Neural progenitor cell (in vitro differentiated cells): ENCODE measurements around the gene TEX26. TPM values are rescaled to one million over a fixed set of nuclear protein-coding genes. Genes with fewer than 3 reads are reported as not detected.
A peak's percentile ranks its signal among the peaks of the same experiment; 100 is the strongest.

ENCODE experiments used
- DNase-seq: peaks from one replicate; pipeline ENCODE4 v3.0.0-alpha.2; 2016; ENCODE audit warnings: low spot score
- H2AFZ ChIP-seq: fragments of 200-600 bp; sonication (generic); replicated peaks from 2 replicates; pipeline ENCODE4 v1.6.1; 2016; ENCODE audit warnings: antibody characterized with exemption
- H3F3A ChIP-seq: fragments of 200-600 bp; sonication (generic); 2 replicates; pipeline ENCODE4 v1.6.1; 2016; ENCODE audit warnings: antibody characterized with exemption, low read depth
- H3K27ac ChIP-seq: fragments of 200-600 bp; sonication (generic); 2 replicates; pipeline ENCODE4 v1.5.1; 2016; ENCODE audit warnings: mild to moderate bottlenecking
- H3K27me3 ChIP-seq: fragments of 200-600 bp; sonication (generic); 2 replicates; pipeline ENCODE4 v1.6.1; 2016; ENCODE audit warnings: mild to moderate bottlenecking, moderate library complexity
- H3K36me3 ChIP-seq: fragments of 200-600 bp; sonication (generic); 2 replicates; pipeline ENCODE4 v1.5.1; 2016
- H3K4me1 ChIP-seq: fragments of 200-600 bp; sonication (generic); 2 replicates; pipeline ENCODE4 v1.6.1; 2016; ENCODE audit warnings: mixed run types
- H3K4me2 ChIP-seq: fragments of 200-600 bp; sonication (generic); 2 replicates; pipeline ENCODE4 v1.6.1; 2016
- H3K4me3 ChIP-seq: fragments of 200-600 bp; sonication (generic); 2 replicates; pipeline ENCODE4 v1.5.1; 2016
- H3K79me2 ChIP-seq: fragments of 200-600 bp; sonication (generic); 2 replicates; pipeline ENCODE4 v1.6.1; 2016; ENCODE audit warnings: low read depth
- H3K9ac ChIP-seq: fragments of 200-600 bp; sonication (generic); 2 replicates; pipeline ENCODE4 v1.6.1; 2016
- H3K9me3 ChIP-seq: fragments of 200-600 bp; sonication (generic); 2 replicates; pipeline ENCODE4 v1.5.1; 2016; ENCODE audit warnings: low read depth
- H4K20me1 ChIP-seq: fragments of 200-600 bp; sonication (generic); 2 replicates; pipeline ENCODE4 v1.6.1; 2016; ENCODE audit warnings: low read depth
- H3K27ac Mint-ChIP-seq: 3 replicates; pipeline ENCODE4 v1.8.0; 2021; ENCODE audit warnings: mixed read lengths
- H3K27me3 Mint-ChIP-seq: 2 replicates; pipeline ENCODE4 v1.8.0; 2022; ENCODE audit warnings: low read depth, mild to moderate bottlenecking, inconsistent platforms, moderate library complexity, mixed read lengths; ENCODE audit not compliant: insufficient read depth
- H3K36me3 Mint-ChIP-seq: 3 replicates; pipeline ENCODE4 v1.8.0; 2021; ENCODE audit warnings: mixed read lengths
- H3K4me1 Mint-ChIP-seq: 3 replicates; pipeline ENCODE4 v1.8.0; 2021; ENCODE audit warnings: mixed read lengths
- H3K4me3 Mint-ChIP-seq: 3 replicates; pipeline ENCODE4 v1.8.0; 2021; ENCODE audit warnings: mild to moderate bottlenecking, moderate library complexity, mixed read lengths
- H3K9me3 Mint-ChIP-seq: 3 replicates; pipeline ENCODE4 v1.8.0; 2020; ENCODE audit warnings: mixed read lengths
- EZH2 ChIP-seq: fragments of 200-600 bp; sonication (generic); IDR thresholded peaks from 2 replicates; pipeline ENCODE4 v1.6.1; 2017; ENCODE audit warnings: antibody characterized with exemption, mild to moderate bottlenecking, moderate library complexity
- EZH2phosphoT487 ChIP-seq: fragments of 200-600 bp; sonication (generic); IDR thresholded peaks from 2 replicates; pipeline ENCODE4 v1.6.1; 2017; ENCODE audit warnings: antibody characterized with exemption
- total RNA-seq: library from RNA; depleted of rRNA; stranded (reverse); fragments of >200 nt; gene quantifications from 2 replicates; pipeline ENCODE4 v1.2.3, GENCODE V29; 2015; ENCODE audit warnings: low replicate concordance
- TF ChIP-seq, protein P1 (sequence below): fragments of 200-600 bp; sonication (generic); IDR thresholded peaks from 2 replicates; pipeline ENCODE4 v1.5.1; 2017; ENCODE audit warnings: antibody characterized with exemption, mild to moderate bottlenecking

The TEX26 gene
- total RNA-seq, 1 donor from 2014 or later: not detected

DNA sequence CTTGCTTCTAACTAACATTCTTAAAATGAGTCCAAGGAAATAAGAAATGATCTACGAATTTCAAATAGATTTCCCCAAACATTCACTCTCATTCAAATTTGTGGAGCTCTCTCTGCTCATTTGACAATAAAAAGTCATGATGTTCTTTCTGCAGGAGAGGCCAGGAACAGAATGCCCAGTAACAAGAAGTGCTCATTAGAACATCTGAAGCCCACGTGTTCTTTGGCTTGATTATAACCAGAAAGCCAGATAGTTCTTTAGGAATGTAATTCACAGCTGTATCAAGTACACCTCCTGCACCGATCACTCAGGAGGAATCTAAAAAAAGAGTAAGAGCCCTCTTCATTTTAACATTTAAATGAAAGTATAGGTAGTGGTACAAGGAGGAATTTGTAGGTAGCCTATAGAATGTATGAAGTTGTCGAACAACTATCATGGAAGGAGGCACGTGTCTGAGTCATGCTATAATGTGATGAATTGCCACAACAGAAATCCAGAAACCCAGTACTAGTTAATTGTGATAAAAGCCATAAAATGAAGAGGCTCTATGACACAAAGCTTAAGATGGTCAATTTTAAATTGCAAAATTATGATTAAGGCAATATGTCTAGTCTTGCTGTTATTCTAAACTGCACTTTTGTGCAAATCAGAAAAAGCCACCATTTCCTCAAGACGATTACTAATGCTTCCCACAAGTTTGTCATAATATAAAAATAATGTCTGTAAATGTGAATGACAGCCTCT, 13.6 kb upstream of the TEX26 start:
- Histone ChIP-seq H2AFZ (no peak overlapping the region), H3K27me3 (no peaks in the 10 kb centered on the region), H3K4me1 (no peaks in the 10 kb centered on the region), H3K79me2 (no peaks in the 10 kb centered on the region), H3F3A (no peaks in the 10 kb centered on the region), H3K9me3 (no peaks in the 10 kb centered on the region), H3K4me2 (no peak overlapping the region), H3K27ac (no peak overlapping the region), H4K20me1 (no peaks in the 10 kb centered on the region), H3K36me3 (no peaks in the 10 kb centered on the region), H3K9ac (no peak overlapping the region), H3K4me3 (no peak overlapping the region)
- H3K4me3 Mint-ChIP-seq: no peak overlapping the region
- no peaks in the 10 kb centered on the region for H3K36me3 Mint-ChIP-seq
- H3K9me3 Mint-ChIP-seq: no peaks in the 10 kb centered on the region
- peaks cover 10% of the 10 kb centered on the region for H3K4me1 Mint-ChIP-seq
- TF ChIP-seq EZH2 (no peak), EZH2phosphoT487 (no peak)
- TF ChIP-seq, protein P1, sequence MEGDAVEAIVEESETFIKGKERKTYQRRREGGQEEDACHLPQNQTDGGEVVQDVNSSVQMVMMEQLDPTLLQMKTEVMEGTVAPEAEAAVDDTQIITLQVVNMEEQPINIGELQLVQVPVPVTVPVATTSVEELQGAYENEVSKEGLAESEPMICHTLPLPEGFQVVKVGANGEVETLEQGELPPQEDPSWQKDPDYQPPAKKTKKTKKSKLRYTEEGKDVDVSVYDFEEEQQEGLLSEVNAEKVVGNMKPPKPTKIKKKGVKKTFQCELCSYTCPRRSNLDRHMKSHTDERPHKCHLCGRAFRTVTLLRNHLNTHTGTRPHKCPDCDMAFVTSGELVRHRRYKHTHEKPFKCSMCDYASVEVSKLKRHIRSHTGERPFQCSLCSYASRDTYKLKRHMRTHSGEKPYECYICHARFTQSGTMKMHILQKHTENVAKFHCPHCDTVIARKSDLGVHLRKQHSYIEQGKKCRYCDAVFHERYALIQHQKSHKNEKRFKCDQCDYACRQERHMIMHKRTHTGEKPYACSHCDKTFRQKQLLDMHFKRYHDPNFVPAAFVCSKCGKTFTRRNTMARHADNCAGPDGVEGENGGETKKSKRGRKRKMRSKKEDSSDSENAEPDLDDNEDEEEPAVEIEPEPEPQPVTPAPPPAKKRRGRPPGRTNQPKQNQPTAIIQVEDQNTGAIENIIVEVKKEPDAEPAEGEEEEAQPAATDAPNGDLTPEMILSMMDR: no peak
- no peak overlapping the region for H3K27ac Mint-ChIP-seq
- peaks cover under 1% of the 10 kb centered on the region for H3K27me3 Mint-ChIP-seq
- no peak for DNase-seq

GRCh38 chr13:30920162-30920909, 12.1 kb upstream of the TEX26 start:
- Histone ChIP-seq H3K4me2 (no peak overlapping the region), H3K9me3 (no peaks in the 10 kb centered on the region), H3K4me3 (no peak overlapping the region), H2AFZ (no peak overlapping the region), H4K20me1 (no peaks in the 10 kb centered on the region), H3K36me3 (no peaks in the 10 kb centered on the region), H3F3A (no peaks in the 10 kb centered on the region), H3K79me2 (no peaks in the 10 kb centered on the region), H3K27ac (no peak overlapping the region), H3K9ac (no peak overlapping the region), H3K27me3 (no peaks in the 10 kb centered on the region), H3K4me1 (no peaks in the 10 kb centered on the region)
- no peaks in the 10 kb centered on the region for H3K36me3 Mint-ChIP-seq
- no peak overlapping the region for H3K4me3 Mint-ChIP-seq
- H3K4me1 Mint-ChIP-seq: peaks cover 10% of the 10 kb centered on the region
- DNase-seq: no peak
- no peaks in the 10 kb centered on the region for H3K9me3 Mint-ChIP-seq
- no peak for TF ChIP-seq EZH2
- TF ChIP-seq, protein P1: no peak
- no peak for TF ChIP-seq EZH2phosphoT487
- H3K27ac Mint-ChIP-seq: no peak overlapping the region
- peaks cover 2% of the 10 kb centered on the region for H3K27me3 Mint-ChIP-seq

GRCh38 chr13:30923418-30923817, 9.0 kb upstream of the TEX26 start:
- Histone ChIP-seq H3K4me3 (no peak overlapping the region), H3K9ac (no peak overlapping the region), H3F3A (no peaks in the 10 kb centered on the region), H3K4me1 (no peaks in the 10 kb centered on the region), H3K4me2 (no peak overlapping the region), H2AFZ (peak overlapping the region; percentile 30), H3K36me3 (no peaks in the 10 kb centered on the region), H3K27me3 (no peaks in the 10 kb centered on the region), H3K79me2 (no peaks in the 10 kb centered on the region), H3K9me3 (no peaks in the 10 kb centered on the region), H4K20me1 (no peaks in the 10 kb centered on the region), H3K27ac (no peak overlapping the region)
- Mint-ChIP-seq H3K4me1 (no peaks in the 10 kb centered on the region), H3K27me3 (peaks cover 2% of the 10 kb centered on the region), H3K9me3 (no peaks in the 10 kb centered on the region), H3K4me3 (no peak overlapping the region), H3K27ac (no peak overlapping the region), H3K36me3 (no peaks in the 10 kb centered on the region)
- TF ChIP-seq EZH2: no peak
- TF ChIP-seq EZH2phosphoT487: no peak
- TF ChIP-seq, protein P1: no peak
- DNase-seq: no peak
